ENCODE measurements around the gene FUT6.
"Not testable (repeated sequence)": the region's sequence is repeated elsewhere in the genome, so short reads cannot be mapped to it uniquely, and the experiment has no call there.

Gene FUT6

DNA sequence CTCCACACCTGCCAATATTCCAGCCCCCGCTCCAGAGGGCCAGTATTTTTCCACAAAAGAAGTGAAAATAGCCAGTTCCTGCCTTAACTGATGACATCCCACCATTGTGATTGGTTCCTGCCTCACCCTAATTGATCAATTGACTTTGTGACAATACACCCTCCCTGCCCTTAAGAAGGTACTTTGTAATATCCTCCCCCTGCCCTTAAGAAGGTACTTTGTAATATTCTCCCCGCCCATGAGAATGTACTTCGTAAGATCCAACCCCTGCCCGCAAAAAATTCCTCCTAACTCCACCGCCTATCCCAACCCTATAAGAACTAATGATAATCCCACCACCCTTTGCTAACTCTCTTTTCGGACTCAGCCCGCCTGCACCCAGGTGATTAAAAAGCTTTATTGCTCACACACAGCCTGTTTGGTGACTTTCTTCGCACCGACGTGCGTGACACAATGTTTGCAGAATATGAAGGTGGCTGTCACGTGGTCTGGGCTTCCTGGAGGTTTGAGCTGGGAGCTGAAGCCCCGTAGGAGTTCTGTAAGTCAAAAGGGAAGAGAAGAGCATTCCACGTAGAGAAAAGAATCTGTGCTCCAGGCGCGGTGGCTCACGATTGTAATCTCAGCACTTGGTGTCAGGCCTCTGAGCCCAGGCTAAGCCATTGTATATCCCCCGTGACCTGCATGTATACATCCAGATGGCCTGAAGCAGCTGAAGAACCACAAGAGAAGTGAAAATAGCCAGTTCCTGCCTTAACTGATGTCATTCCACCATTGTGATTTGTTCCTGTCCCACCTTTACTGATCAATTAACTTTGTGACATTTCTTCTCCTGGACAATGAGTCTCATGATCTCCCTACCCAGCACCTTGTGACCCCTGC lies 17.9 kb upstream of the FUT6 start:
- no peak for DNase-seq

DNA sequence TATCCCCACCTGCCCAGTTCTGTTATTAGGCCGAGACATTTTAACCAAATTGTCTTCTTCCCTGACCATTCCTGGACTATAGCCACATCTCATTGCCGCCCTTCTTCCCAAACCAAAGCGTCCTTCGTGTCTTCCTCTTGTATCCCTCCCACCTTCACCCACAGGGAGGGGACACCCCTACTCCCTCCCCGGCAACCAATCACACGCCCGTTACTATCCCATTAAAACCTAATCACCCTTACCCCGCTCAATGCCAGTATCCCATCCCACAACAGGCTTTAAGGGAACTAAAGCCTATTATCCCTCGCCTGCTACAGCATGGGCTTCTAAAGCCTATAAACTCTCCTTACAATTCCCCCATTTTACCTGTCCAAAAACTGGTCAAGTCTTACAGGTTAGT lies 15.6 kb upstream of the FUT6 start:
- DNase-seq, result not testable (repeated sequence)

DNA sequence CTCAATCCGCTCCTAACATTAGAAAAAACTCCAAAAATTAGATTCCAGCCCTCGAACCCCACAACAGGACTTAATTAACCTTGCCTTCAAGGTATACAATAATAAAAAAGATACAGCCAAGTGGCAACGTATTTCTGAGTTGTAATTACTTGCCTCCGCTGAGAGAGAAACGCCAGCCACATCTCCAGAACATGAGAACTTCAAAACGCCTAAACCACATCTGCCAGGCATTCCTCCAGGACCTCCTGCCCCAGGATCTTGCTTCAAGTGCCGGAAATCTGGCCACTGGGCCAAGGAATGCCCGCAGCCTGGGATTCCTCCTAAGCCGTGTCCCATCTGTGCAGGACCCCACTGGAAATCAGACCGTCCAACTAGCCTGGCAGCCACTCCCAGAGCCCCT lies 14.6 kb upstream of the FUT6 start:
- DNase-seq, result not testable (repeated sequence)

- no peak for DNase-seq
These were observed 11.8 kb upstream of the FUT6 start, which contains the start of gene FUT3 for GRCh38 chr19:5851302-5851701. TSS of gene FUT3 (minus strand) at chr19:5851449.

DNA sequence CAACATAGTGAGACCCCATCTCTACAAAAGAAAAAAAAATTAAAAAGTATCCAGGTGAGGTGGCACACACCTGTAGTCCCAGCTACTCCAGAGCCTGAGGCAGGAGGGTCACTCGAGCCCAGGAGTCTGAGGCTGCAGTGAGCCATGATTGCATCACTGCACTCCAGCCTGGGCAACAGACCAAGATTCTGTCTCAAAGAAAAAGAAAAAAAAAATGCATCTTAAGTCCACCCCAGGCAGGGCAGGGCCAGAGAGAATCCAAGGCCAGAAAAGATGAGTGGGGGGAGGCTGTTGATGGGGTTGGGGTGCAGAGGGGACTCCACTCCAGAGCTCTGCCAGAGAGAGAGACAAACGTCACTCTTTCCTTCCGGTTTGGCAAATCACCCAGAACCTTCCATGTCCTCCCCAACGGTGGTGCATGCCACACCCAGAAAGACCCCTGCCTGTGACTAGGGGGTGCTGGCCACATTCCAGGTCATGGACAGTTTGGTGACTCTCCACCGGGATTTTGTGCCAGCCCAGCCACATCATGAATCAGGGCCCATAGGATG lies 11.3 kb upstream of the FUT6 start:
- DNase-seq, result no peak

DNA sequence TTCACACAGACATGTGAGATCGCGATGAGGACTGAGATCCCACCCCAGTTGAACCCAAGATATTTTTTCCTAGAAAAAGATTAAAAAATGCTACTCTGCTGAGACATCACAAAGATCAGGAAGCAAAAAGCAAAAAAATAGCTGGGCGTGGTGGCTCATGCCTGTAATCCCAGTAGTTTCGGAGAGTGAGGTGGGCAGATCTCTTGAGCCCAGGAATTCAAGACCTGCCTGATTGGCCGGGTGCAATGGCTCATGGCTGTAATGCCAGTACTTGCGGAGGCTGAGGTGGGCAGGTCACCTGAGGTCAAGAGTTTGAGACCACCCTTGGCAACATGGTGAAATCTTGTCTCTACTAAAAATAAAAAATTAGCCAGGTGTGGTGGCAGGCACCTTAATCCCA lies 10.7 kb upstream of the FUT6 start:
- no peak for DNase-seq

DNA sequence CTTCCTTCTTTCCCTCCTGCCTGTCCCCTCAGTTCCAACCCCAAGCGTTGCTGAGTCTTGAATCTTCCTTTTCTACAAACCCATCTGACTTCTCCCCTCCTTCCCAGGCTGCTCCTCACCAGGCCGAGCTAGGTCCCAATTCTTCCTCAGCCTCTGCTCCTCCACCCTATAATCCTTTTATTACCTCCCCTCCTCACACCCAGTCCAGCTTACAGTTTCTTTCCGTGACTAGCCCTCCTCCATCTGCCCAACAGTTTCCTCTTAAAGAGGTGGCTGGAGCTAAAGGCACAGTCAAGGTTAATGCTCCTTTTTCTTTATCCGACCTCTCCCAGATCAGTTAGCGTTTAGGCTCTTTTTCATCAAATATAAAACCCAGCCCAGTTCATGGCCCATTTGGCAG lies 9.1 kb upstream of the FUT6 start:
- DNase-seq, result not testable (repeated sequence)

- DNase-seq, result not testable (repeated sequence)
These were observed 8.3 kb upstream of the FUT6 start for GRCh38 chr19:5847846-5848245.

DNA sequence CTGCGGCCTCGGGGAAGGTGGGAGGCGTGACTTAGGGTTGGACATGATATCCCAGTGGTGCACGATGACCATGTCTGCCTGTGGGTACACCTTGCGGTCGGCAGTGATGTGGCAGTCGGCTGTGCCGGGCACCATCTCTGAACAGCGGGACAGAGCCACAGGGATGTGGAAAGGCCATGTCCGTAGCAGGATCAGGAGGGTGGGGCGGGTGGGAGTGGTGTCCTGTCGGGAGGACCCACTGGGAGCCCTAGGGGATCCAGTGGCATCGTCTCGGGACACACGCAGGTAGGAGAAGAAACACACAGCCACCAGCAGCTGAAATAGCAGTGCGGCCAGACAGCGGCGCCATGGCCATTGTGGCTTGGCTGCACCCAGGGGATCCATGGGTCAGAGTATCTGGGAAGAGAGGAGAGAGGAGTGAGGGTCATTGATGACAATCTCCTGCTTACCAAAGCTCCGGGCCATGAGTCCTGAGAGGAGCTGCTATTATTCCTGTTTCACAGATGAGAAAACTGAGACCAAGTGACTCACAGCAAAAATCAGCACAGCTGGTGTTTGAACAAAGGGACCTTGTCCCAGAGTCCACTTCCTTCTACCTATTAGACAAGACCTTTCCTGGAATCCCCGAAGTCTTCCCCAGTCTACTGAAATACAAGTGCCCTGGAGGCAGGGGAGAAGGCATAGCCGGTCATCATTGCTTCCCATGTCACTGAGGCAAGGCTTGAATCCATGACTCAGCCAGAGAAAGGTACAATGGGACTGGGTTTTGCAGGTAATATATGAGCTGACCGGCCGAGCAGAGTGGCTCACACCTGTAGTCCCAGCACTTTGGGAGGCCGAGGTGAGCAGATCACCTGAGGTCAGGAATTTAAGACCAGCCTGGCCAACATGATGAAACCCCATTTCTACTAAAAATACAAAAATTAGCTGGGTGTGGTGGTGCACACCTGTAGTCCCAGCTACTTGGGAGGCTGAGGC lies 5.2 kb upstream of the FUT6 start:
- DNase-seq, result no peak

DNA sequence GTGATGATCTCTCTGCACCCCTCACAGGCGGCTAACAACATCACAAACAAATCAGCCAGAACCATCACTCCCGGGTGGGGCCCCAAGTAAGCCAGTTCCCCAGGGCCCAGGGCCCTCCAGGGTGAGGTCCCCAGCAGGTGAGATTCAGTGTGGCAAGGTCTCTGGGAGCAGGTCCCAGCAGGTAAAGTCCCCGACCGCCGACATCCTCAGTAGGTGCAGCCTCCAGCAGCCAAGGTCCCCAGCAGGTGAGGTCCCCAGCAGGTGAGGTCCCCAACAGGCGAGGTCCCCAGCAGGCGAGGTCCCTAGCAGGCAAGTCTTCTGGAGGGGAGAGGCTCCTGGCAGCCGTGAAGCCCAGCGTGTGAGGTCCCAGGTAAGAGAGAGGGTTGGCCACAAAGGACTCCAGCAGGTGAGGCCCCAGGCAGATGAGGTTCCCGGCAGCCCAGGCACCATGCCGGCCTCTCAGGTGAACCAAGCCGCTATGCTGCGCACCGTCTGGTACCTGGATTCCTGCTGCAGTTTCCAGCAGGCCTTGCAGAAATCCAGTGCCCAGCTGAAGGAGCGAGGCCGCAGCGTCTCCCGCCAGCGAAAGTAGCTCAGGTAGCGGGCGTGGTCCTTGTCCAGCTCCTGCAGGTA lies 3.9 kb upstream of the FUT6 start:
- no peak for DNase-seq

- not testable (repeated sequence) for DNase-seq
These were observed 2.2 kb upstream of the FUT6 start for GRCh38 chr19:5841735-5842111.

- no peak for DNase-seq
These were observed 993 bp downstream of the FUT6 start for GRCh38 chr19:5838353-5839064.

GRCh38 chr19:5837761-5838352 lies 1.6 kb downstream of the FUT6 start:
- no peak for DNase-seq

- no peak for DNase-seq
These were observed 6.8 kb downstream of the FUT6 start for GRCh38 chr19:5832527-5833216.

DNA sequence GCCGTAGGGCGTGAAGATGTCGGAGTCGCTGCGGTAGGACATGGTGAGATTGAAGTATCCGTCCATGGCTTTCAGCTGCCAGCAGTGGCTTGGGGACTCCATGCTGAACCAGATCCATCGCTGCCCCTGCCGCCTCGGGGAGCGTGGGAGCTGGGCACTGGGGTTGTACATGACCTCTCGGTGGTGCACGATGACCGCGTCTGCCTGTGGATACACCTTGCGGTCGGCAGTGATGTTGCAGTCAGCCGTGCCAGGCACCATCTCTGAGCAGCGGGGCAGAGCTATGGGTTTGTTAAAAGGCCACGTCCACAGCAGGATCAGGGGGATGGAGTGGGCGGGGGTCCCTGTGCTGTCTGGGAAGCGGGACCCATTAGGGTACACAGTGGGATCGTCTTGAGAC lies 7.4 kb downstream of the FUT6 start:
- DNase-seq, result no peak

DNA sequence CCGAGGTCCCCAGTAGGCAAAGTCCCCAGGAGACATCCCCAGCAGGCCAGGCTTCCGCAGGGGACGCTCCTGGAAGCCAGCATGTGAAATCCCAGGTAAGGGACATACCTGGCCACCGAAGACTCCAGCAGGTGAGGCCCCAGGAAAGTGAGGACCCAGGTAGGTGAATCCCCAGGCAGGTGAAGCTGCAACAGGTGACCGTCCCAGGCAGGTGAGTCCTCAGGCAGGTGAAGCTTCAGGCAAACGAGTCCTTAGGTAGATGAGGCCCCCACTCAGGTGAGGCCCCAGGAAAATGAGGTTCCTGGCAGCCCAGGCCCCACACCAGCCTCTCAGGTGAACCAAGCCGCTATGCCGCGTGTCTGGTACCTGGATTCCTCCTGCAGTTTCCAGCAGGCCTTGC lies 8.3 kb downstream of the FUT6 start:
- DNase-seq, result no peak

DNA sequence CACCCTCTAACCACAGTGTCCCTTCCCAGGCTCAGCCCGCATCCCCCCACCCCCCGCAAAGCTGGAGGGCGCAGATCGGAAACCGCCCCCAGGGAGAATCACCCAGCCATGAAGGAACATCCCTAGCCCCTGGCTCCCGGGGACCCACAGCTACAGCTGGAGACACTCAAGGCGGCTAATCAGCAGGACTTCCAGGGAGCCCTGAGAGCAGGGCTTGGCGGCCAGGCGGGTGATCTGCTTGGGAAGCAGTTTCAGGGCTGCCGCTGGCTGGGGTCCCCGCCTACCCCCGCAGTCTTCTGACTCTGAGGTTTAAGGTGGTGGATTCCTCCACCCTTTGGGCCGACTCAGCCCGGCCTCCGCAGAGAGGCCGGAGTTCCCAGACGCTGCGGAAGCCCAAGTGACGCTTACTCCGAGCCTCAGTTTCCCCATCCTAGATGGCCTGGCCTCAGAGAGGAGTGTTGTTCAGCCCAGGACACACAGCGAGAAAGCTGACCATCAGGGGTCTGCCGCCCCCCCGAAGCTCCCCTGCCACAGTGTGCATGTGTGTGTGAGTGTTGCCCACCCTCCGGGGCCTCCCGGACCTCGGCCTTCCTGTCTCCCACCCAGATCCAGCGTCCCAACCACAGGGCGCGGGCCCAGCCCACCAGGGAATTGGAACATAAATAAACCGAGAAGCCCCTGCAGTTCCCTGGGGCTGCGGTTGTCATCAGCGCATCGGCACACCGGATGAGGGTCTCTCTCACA lies 9.8 kb downstream of the FUT6 start:
- no peak for DNase-seq

GRCh38 chr19:5828661-5829566 lies 10.6 kb downstream of the FUT6 start:
- no peak for DNase-seq

All from bone marrow (tissue), 2 donors.